ENCODE measurements around the gene ZNF773. TPM values are rescaled to one million over a fixed set of nuclear protein-coding genes. Genes with fewer than 3 reads are reported as not detected.

The ZNF773 gene

Small RNA genes lying within 50 kb of the gene (small RNA-seq; reads per million reads assigned to genes)
- gene VN1R107P, result not detected
